Neuronal stem cell (in vitro differentiated cells): ENCODE data around the gene ASH1L.
"Not testable (repeated sequence)": the region's sequence is repeated elsewhere in the genome, so short reads cannot be mapped to it uniquely, and the experiment has no call there.

Source experiments
- DNase-seq: peaks from one replicate; pipeline ENCODE4 v3.0.0-alpha.2; 2013; ENCODE audit warnings: low spot score
- H2AFZ ChIP-seq: one replicate; pipeline ENCODE4 v1.6.1; 2013; ENCODE audit warnings: mild to moderate bottlenecking, low read length, inconsistent platforms
- H2AK5ac ChIP-seq: 2 replicates; pipeline ENCODE4 v1.6.1; 2013; ENCODE audit warnings: low read depth, mild to moderate bottlenecking, inconsistent platforms, low read length, moderate library complexity, mixed read lengths
- H2BK120ac ChIP-seq: 2 replicates; pipeline ENCODE4 v1.6.1; 2013; ENCODE audit warnings: low read depth, mild to moderate bottlenecking, inconsistent platforms, low read length, moderate library complexity, mixed read lengths
- H2BK12ac ChIP-seq: one replicate; pipeline ENCODE4 v1.6.1; 2013; ENCODE audit warnings: low read length, inconsistent platforms
- H2BK15ac ChIP-seq: 2 replicates; pipeline ENCODE4 v1.6.1; 2013; ENCODE audit warnings: mild to moderate bottlenecking, low read length, inconsistent platforms, mixed read lengths
- H2BK5ac ChIP-seq: one replicate; pipeline ENCODE4 v1.6.1; 2013; ENCODE audit warnings: inconsistent platforms, mild to moderate bottlenecking, low read length, moderate library complexity
- H3K14ac ChIP-seq: one replicate; pipeline ENCODE4 v1.6.1; 2013; ENCODE audit warnings: low read length, inconsistent platforms
- H3K18ac ChIP-seq: 2 replicates; pipeline ENCODE4 v1.6.1; 2013; ENCODE audit warnings: low read length, inconsistent platforms
- H3K23ac ChIP-seq: 2 replicates; pipeline ENCODE4 v1.6.1; 2013; ENCODE audit warnings: low read depth, mild to moderate bottlenecking, mixed read lengths, low read length, inconsistent platforms; ENCODE audit not compliant: poor library complexity
- H3K27ac ChIP-seq: replicated peaks from 3 replicates; pipeline ENCODE4 v1.5.1; 2013; ENCODE audit warnings: low read length, inconsistent platforms
- H3K27me3 ChIP-seq, 3 experiments: 2 replicates each; pipeline ENCODE4 v1.6.1; 2013; ENCODE audit warnings: low read length in 3 of 3, mild to moderate bottlenecking in 2 of 3, inconsistent platforms in 1 of 3, low read depth in 1 of 3, mixed read lengths in 1 of 3, moderate library complexity in 1 of 3; ENCODE audit not compliant: control insufficient read depth in 3 of 3, insufficient read depth in 3 of 3
- H3K36me3 ChIP-seq, 2 donors: replicated peaks in 1 of 2; 2 replicates each; pipeline ENCODE4 v1.6.1; 2013; ENCODE audit warnings: low read length in 2 of 2; ENCODE audit not compliant: control insufficient read depth in 2 of 2, insufficient read depth in 2 of 2
- H3K4ac ChIP-seq: 2 replicates; pipeline ENCODE4 v1.6.1; 2013; ENCODE audit warnings: inconsistent platforms, mild to moderate bottlenecking, low read length, moderate library complexity
- H3K4me1 ChIP-seq, 2 donors: 1 replicate in 1 of 2; 2 replicates in 1 of 2; pipeline ENCODE4 v1.6.1; 2013; ENCODE audit warnings: low read length in 2 of 2, low read depth in 1 of 2; ENCODE audit not compliant: control insufficient read depth in 2 of 2, insufficient read depth in 1 of 2
- H3K4me2 ChIP-seq: one replicate; pipeline ENCODE4 v1.6.1; 2013; ENCODE audit warnings: mild to moderate bottlenecking, low read length, inconsistent platforms; ENCODE audit not compliant: insufficient read depth, poor library complexity, severe bottlenecking
- H3K4me3 ChIP-seq, 2 donors: 2 replicates each; pipeline ENCODE4 v1.5.1; 2013; ENCODE audit warnings: low read length in 2 of 2, mild to moderate bottlenecking in 2 of 2, inconsistent platforms in 1 of 2, moderate library complexity in 1 of 2
- H3K79me1 ChIP-seq: one replicate; pipeline ENCODE4 v1.6.1; 2013; ENCODE audit warnings: low read depth, mild to moderate bottlenecking, inconsistent platforms, low read length, moderate library complexity
- H3K9ac ChIP-seq: one replicate; pipeline ENCODE4 v1.6.1; 2013; ENCODE audit warnings: mild to moderate bottlenecking, low read depth, low read length, inconsistent platforms; ENCODE audit not compliant: poor library complexity
- H3K9me3 ChIP-seq, 2 donors: replicated peaks in 1 of 2; 2 replicates each; pipeline versions ENCODE3 to v1.6.1; 2013; ENCODE audit warnings: low read length in 2 of 2, mild to moderate bottlenecking in 2 of 2, inconsistent platforms in 1 of 2, low read depth in 1 of 2, mixed read lengths in 1 of 2, moderate library complexity in 1 of 2; ENCODE audit not compliant: control insufficient read depth in 2 of 2, insufficient read depth in 1 of 2
- H4K8ac ChIP-seq: one replicate; pipeline ENCODE4 v1.6.1; 2013; ENCODE audit warnings: low read depth, mild to moderate bottlenecking, inconsistent platforms, low read length, moderate library complexity
- H4K91ac ChIP-seq: one replicate; pipeline ENCODE4 v1.6.1; 2013; ENCODE audit warnings: low read length, low read depth, mild to moderate bottlenecking, inconsistent platforms; ENCODE audit not compliant: poor library complexity
- WGBS, 2 donors: extraction: QIAGEN DNeasy Blood & Tissue Kit; methylation state at CpG; one replicate each; pipeline ENCODE4 v1.1.7; 2013; ENCODE audit warnings: missing lambda C conversion rate in 2 of 2, mixed read lengths in 1 of 2; ENCODE audit not compliant: insufficient read length in 2 of 2, insufficient replicate concordance in 1 of 2; ENCODE audit errors: extremely low coverage in 2 of 2; 5-methylcytosine and 5-hydroxymethylcytosine counted together

ASH1L gene

GRCh38 chr1:155569988-155570592 lies 7.5 kb upstream of the ASH1L start:
- Histone ChIP-seq H2BK120ac (no peak overlapping the region), H2AFZ (no peak overlapping the region), H3K9me3 (peaks cover 0 to 2% of the 10 kb centered on the region in 2 donors), H2BK12ac (no peak overlapping the region), H2AK5ac (no peak overlapping the region), H3K14ac (no peak overlapping the region), H3K4me3 (no peak overlapping the region), H3K4ac (no peak overlapping the region), H2BK5ac (no peak overlapping the region), H2BK15ac (no peak overlapping the region), H3K18ac (no peak overlapping the region), H3K9ac (no peak overlapping the region), H3K4me1 (no peaks in the 10 kb centered on the region), H3K27me3 (no peaks in the 10 kb centered on the region), H3K27ac (no peak overlapping the region), H4K8ac (no peak overlapping the region), H4K91ac (no peak overlapping the region), H3K4me2 (no peak overlapping the region), H3K23ac (no peak overlapping the region), H3K36me3 (peaks cover 5 to 46% of the 10 kb centered on the region in 2 donors), H3K79me1 (peaks cover under 1% of the 10 kb centered on the region)
- no peak for DNase-seq
- WGBS, 2 donors, result no CpG with 5 or more reads among the region's 6 CpGs

GRCh38 chr1:155563377-155564022 lies 897 bp upstream of the ASH1L start:
- not testable (repeated sequence) for H4K91ac ChIP-seq, H4K8ac ChIP-seq, H3K9me3 ChIP-seq, DNase-seq, H3K27me3 ChIP-seq, H2BK12ac ChIP-seq, H2BK120ac ChIP-seq, H3K14ac ChIP-seq, H3K79me1 ChIP-seq, H2AK5ac ChIP-seq, H2BK15ac ChIP-seq, H3K4ac ChIP-seq
- peak overlapping the region; percentile 99 for H3K27ac ChIP-seq
- peak overlapping the region; percentile 100 for H3K9ac ChIP-seq
- peaks cover 0 to 27% of the 10 kb centered on the region in 2 donors for H3K36me3 ChIP-seq
- peak overlapping the region; percentile 48 for H3K4me2 ChIP-seq
- peak overlapping the region; percentile 89 for H3K18ac ChIP-seq
- WGBS, 2 donors, result no CpG with 5 or more reads among the region's 19 CpGs
- peaks cover 3 to 15% of the 10 kb centered on the region in 2 donors for H3K4me1 ChIP-seq
- peak overlapping the region; percentile 99 for H2BK5ac ChIP-seq
- peak overlapping the region; percentile 92 to 94 for H3K4me3 ChIP-seq
- H2AFZ ChIP-seq, result peak overlapping the region; percentile 99
- H3K23ac ChIP-seq, result peak overlapping the region; percentile 99

- peak overlapping the region; percentile 99 for H2BK5ac ChIP-seq
- H3K27ac ChIP-seq, result peak overlapping the region; percentile 99
- H3K4ac ChIP-seq, result peak overlapping the region; percentile 37
- not testable (repeated sequence) for H3K79me1 ChIP-seq, H3K27me3 ChIP-seq, H2AK5ac ChIP-seq, H4K8ac ChIP-seq, DNase-seq, H3K9me3 ChIP-seq, H4K91ac ChIP-seq
- peak overlapping the region; percentile 99 for H3K23ac ChIP-seq
- H3K4me3 ChIP-seq, result peak overlapping the region; percentile 90 to 92
- H3K36me3 ChIP-seq, result peaks cover 0 to 20% of the 10 kb centered on the region in 2 donors
- WGBS, 2 donors, result no CpG with 5 or more reads among the region's 56 CpGs
- peak overlapping the region; percentile 98 for H2BK15ac ChIP-seq
- peak overlapping the region; percentile 98 for H3K18ac ChIP-seq
- H3K9ac ChIP-seq, result peak overlapping the region; percentile 99
- peak overlapping the region; percentile 40 for H3K4me2 ChIP-seq
- peak overlapping the region; percentile 99 for H2AFZ ChIP-seq
- H3K14ac ChIP-seq, result peak overlapping the region; percentile 75
- peak overlapping the region; percentile 96 for H2BK120ac ChIP-seq
- peaks cover 3 to 15% of the 10 kb centered on the region in 2 donors for H3K4me1 ChIP-seq
- peak overlapping the region; percentile 22 for H2BK12ac ChIP-seq
Observed at GRCh38 chr1:155561779-155562580, 623 bp downstream of the ASH1L start.

- no peak overlapping the region for H3K27ac ChIP-seq
- H2BK120ac ChIP-seq, result no peak overlapping the region
- no peak overlapping the region for H2BK12ac ChIP-seq
- H3K9me3 ChIP-seq, result peaks cover 0 to 3% of the 10 kb centered on the region in 2 donors
- no peak overlapping the region for H2AK5ac ChIP-seq
- no peak overlapping the region for H3K18ac ChIP-seq
- no peak overlapping the region for H3K23ac ChIP-seq
- no peak overlapping the region for H2BK5ac ChIP-seq
- no peak overlapping the region for H3K14ac ChIP-seq
- no peak overlapping the region for H2AFZ ChIP-seq
- no peak overlapping the region for H3K4ac ChIP-seq
- H3K79me1 ChIP-seq, result peaks cover 2% of the 10 kb centered on the region
- peaks cover 0 to 31% of the 10 kb centered on the region in 2 donors for H3K36me3 ChIP-seq
- no peak overlapping the region for H3K4me2 ChIP-seq
- no peak overlapping the region for H2BK15ac ChIP-seq
- H3K9ac ChIP-seq, result no peak overlapping the region
- no peak overlapping the region for H4K8ac ChIP-seq
- peaks cover 3 to 12% of the 10 kb centered on the region in 2 donors for H3K4me1 ChIP-seq
- H3K4me3 ChIP-seq, result no peak overlapping the region
- no peak for DNase-seq
- no peaks in the 10 kb centered on the region for H3K27me3 ChIP-seq
- no peak overlapping the region for H4K91ac ChIP-seq
Observed at GRCh38 chr1:155555915-155556314, 6.7 kb downstream of the ASH1L start.
